HEK293 (cell line): ENCODE measurements around the gene POLR2E.

Experiments used
- CTCF ChIA-PET: fragments of 350-600 bp; formaldehyde crosslinking; extraction: SDS; loops from one replicate; lab custom pipeline; 2021; ENCODE audit warnings: antibody characterized with exemption; lab: Yijun Ruan, JAX
- POLR2A ChIA-PET: fragments of 300-600 bp; formaldehyde crosslinking; extraction: SDS; loops from one replicate; lab custom pipeline; 2020; ENCODE audit warnings: antibody characterized with exemption, inconsistent platforms; lab: Yijun Ruan, JAX
- H3K27ac ChIP-seq: fragments of 200-500 bp; sonication (Bioruptor generic); 2 replicates; pipeline ENCODE4 v1.5.1; 2014; ENCODE audit warnings: low read depth, low read length, control low read depth, inconsistent platforms; ENCODE audit errors: extremely low read depth
- H3K36me3 ChIP-seq, 2 experiments: fragments of 200-500 bp in 1 of 2; sonication (Bioruptor generic) in 1 of 2; 1 replicate in 1 of 2; 2 replicates in 1 of 2; pipeline ENCODE4 v1.5.1; 2014 to 2017; ENCODE audit warnings: inconsistent platforms in 2 of 2, low read length in 2 of 2; ENCODE audit not compliant: control insufficient read depth in 2 of 2, insufficient read depth in 1 of 2
- H3K4me1 ChIP-seq: fragments of 200-500 bp; sonication (Bioruptor generic); 2 replicates; pipeline ENCODE4 v1.5.1; 2014; ENCODE audit warnings: mild to moderate bottlenecking, low read length, inconsistent platforms; ENCODE audit not compliant: control insufficient read depth, insufficient read depth
- H3K4me3 ChIP-seq: 2 replicates; pipeline ENCODE4 v1.5.1; 2011; ENCODE audit warnings: low read depth, mild to moderate bottlenecking, control low read depth, low read length, moderate library complexity
- H3K9me3 ChIP-seq: fragments of 200-500 bp; sonication (Bioruptor generic); 2 replicates; pipeline ENCODE4 v1.5.1; 2014; ENCODE audit warnings: low read depth, low read length, inconsistent platforms; ENCODE audit not compliant: control insufficient read depth, insufficient read depth
- KLF7 ChIP-seq: fragments of 450-650 bp; formaldehyde crosslinking; IDR thresholded peaks from 2 replicates; pipeline ENCODE4 v1.5.1; 2016; ENCODE audit warnings: missing biosample characterization, missing genetic modification characterization, borderline replicate concordance
- TSHZ1 ChIP-seq: fragments of 450-650 bp; formaldehyde crosslinking; IDR thresholded peaks from 2 replicates; pipeline ENCODE4 v1.5.1; 2016; ENCODE audit warnings: missing biosample characterization, missing genetic modification characterization, borderline replicate concordance
- ZBTB48 ChIP-seq: fragments of 450-650 bp; formaldehyde crosslinking; IDR thresholded peaks from 2 replicates; pipeline ENCODE4 v1.5.1; 2016; ENCODE audit warnings: missing biosample characterization, missing genetic modification characterization
- ZEB2 ChIP-seq: fragments of 450-650 bp; formaldehyde crosslinking; IDR thresholded peaks from 2 replicates; pipeline ENCODE4 v1.5.1; 2016; ENCODE audit warnings: missing biosample characterization, missing genetic modification characterization
- ZNF155 ChIP-seq: fragments of 450-650 bp; formaldehyde crosslinking; IDR thresholded peaks from 2 replicates; pipeline ENCODE4 v1.5.1; 2016; ENCODE audit warnings: missing biosample characterization, missing genetic modification characterization
- ZNF174 ChIP-seq: fragments of 450-650 bp; formaldehyde crosslinking; IDR thresholded peaks from 2 replicates; pipeline ENCODE4 v1.5.0; 2017; ENCODE audit warnings: missing biosample characterization, mild to moderate bottlenecking, missing genetic modification characterization
- ZNF292 ChIP-seq: fragments of 450-650 bp; formaldehyde crosslinking; IDR thresholded peaks from 2 replicates; pipeline ENCODE4 v1.5.1; 2016; ENCODE audit warnings: low read depth, missing biosample characterization, missing genetic modification characterization, borderline replicate concordance
- ZNF423 ChIP-seq: fragments of 450-650 bp; formaldehyde crosslinking; IDR thresholded peaks from 2 replicates; pipeline ENCODE4 v1.5.1; 2016; ENCODE audit warnings: missing biosample characterization, missing genetic modification characterization
- ZNF530 ChIP-seq: fragments of 450-650 bp; formaldehyde crosslinking; IDR thresholded peaks from 2 replicates; pipeline ENCODE4 v1.5.1; 2016; ENCODE audit warnings: low read depth, missing biosample characterization, missing genetic modification characterization
- ZNF558 ChIP-seq: fragments of 450-650 bp; formaldehyde crosslinking; IDR thresholded peaks from 2 replicates; pipeline ENCODE4 v1.5.1; 2016; ENCODE audit warnings: missing biosample characterization, missing genetic modification characterization
- ZNF596 ChIP-seq: fragments of 450-650 bp; IDR thresholded peaks from 2 replicates; pipeline ENCODE4 v1.5.0; 2018; ENCODE audit warnings: missing biosample characterization, mild to moderate bottlenecking, missing genetic modification characterization, moderate library complexity
- ZNF792 ChIP-seq: fragments of 450-650 bp; formaldehyde crosslinking; IDR thresholded peaks from 2 replicates; pipeline ENCODE4 v1.5.1; 2016; ENCODE audit warnings: missing biosample characterization, missing genetic modification characterization
- ZSCAN4 ChIP-seq: fragments of 450-650 bp; formaldehyde crosslinking; IDR thresholded peaks from 2 replicates; pipeline ENCODE4 v1.5.1; 2017; ENCODE audit warnings: missing biosample characterization, missing genetic modification characterization
- ZXDB ChIP-seq: fragments of 450-650 bp; formaldehyde crosslinking; IDR thresholded peaks from 2 replicates; pipeline ENCODE4 v1.5.1; 2016; ENCODE audit warnings: missing biosample characterization, missing genetic modification characterization
- TF ChIP-seq, protein P1 (sequence below): fragments of 450-650 bp; formaldehyde crosslinking; IDR thresholded peaks from 2 replicates; pipeline ENCODE4 v1.5.1; 2016; ENCODE audit warnings: missing biosample characterization, missing genetic modification characterization
- TF ChIP-seq, protein P2 (sequence below): fragments of 450-650 bp; formaldehyde crosslinking; IDR thresholded peaks from 2 replicates; pipeline ENCODE4 v1.5.1; 2016; ENCODE audit warnings: missing biosample characterization, missing genetic modification characterization
- TF ChIP-seq, protein P3 (sequence below): fragments of 450-650 bp; IDR thresholded peaks from 2 replicates; pipeline ENCODE4 v1.5.1; 2018; ENCODE audit warnings: missing biosample characterization, missing genetic modification characterization
- TF ChIP-seq, protein P4 (sequence below): fragments of 450-650 bp; formaldehyde crosslinking; IDR thresholded peaks from 2 replicates; pipeline ENCODE4 v1.5.1; 2017; ENCODE audit warnings: missing biosample characterization, mild to moderate bottlenecking, missing genetic modification characterization, moderate library complexity

The POLR2E gene

DNA sequence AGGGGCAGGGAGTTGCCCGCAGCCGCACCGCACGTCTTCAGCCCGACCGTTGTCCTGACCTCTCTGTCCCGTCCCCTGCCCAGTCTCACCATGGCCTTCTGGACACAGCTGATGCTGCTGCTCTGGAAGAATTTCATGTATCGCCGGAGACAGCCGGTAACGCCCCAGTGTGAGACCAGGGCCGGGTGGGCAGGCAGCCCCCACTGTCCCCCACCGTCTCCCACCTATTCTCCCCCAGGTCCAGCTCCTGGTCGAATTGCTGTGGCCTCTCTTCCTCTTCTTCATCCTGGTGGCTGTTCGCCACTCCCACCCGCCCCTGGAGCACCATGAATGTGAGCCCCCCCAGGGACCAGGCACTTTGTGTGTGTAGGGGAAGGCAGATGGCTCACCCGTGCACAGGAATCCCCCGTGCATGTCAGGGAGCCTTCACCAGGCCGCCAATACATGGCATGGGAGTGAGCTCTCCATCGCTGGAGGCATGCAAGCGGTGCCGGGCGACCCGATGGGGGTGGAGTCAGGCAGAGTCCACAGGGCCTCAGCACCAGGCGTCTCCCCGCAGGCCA is 53.8 kb downstream of the POLR2E start (continued):
- TF ChIP-seq, protein P1, sequence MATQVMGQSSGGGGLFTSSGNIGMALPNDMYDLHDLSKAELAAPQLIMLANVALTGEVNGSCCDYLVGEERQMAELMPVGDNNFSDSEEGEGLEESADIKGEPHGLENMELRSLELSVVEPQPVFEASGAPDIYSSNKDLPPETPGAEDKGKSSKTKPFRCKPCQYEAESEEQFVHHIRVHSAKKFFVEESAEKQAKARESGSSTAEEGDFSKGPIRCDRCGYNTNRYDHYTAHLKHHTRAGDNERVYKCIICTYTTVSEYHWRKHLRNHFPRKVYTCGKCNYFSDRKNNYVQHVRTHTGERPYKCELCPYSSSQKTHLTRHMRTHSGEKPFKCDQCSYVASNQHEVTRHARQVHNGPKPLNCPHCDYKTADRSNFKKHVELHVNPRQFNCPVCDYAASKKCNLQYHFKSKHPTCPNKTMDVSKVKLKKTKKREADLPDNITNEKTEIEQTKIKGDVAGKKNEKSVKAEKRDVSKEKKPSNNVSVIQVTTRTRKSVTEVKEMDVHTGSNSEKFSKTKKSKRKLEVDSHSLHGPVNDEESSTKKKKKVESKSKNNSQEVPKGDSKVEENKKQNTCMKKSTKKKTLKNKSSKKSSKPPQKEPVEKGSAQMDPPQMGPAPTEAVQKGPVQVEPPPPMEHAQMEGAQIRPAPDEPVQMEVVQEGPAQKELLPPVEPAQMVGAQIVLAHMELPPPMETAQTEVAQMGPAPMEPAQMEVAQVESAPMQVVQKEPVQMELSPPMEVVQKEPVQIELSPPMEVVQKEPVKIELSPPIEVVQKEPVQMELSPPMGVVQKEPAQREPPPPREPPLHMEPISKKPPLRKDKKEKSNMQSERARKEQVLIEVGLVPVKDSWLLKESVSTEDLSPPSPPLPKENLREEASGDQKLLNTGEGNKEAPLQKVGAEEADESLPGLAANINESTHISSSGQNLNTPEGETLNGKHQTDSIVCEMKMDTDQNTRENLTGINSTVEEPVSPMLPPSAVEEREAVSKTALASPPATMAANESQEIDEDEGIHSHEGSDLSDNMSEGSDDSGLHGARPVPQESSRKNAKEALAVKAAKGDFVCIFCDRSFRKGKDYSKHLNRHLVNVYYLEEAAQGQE (tag by site-specific recombination): no peak
- TF ChIP-seq ZNF174 (tag by site-specific recombination): no peak
- no peak for TF ChIP-seq ZNF596 (tag by site-specific recombination)
- no peak for TF ChIP-seq ZNF530

DNA sequence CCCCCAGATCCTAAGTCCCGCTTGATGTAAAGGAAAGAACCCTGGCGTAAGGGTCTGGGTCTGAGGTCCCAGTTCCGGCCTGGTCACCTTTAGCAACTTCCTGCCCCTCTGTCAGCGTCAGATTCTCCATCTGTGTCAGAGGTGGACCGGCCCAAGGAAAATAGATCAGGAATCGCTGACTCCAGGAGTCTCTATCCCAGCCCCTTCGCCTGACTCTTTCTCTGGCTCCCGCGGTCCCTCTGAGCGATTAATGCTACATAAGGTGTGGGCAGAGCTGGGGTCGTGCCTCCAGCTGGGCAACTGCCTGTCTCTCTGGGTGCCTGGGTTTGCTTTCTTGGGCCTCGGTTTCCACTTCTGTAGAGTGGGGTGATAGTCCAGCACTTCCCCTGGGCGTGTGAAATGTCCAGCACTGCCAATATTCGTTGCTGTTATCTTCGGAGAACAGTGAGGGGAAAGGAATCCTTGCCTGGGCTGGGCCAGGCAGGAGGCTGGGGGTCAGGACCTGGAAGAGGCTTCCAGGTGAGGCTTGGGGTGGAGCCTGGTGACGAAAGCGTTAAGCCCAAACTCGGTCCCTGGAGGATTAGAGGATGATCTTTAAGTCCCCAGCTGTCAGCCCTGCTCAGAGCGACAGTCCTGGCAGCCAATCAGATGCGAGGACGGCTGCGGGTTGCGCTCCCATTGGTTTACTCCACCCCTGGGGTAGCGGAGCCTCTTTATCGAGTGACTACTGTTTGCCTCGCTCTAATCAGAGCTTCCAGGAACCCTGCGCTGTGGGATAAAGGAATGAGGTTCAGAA is 54.5 kb downstream of the POLR2E start:
- peak overlapping the region; percentile 54 for H3K4me3 ChIP-seq
- H3K4me1 ChIP-seq: no peaks in the 10 kb centered on the region; the same call in 1 of the 2 replicates
- H3K36me3 ChIP-seq: peaks cover 0 to 21% of the 10 kb centered on the region in 2 experiments; a peak in 2 of 3 replicates
- ChIA-PET CTCF (interaction anchor here (0.6 to 1.4 kb wide), 3 partner anchors 13 to 25 kb away, joined by 3 to 6 read pairs (median 4); no protein-coding TSS in a partner anchor), POLR2A (interaction anchor here (0.7 to 5.8 kb wide), 8 partner anchors 13 to 229 kb away, joined by 3 to 60 read pairs (median 4); partner anchors contain the start of genes CIRBP, CNN2 and GPX4)
- peak overlapping the region; percentile 21; the same call in 1 of the 2 replicates for H3K27ac ChIP-seq
- no peaks in the 10 kb centered on the region for H3K9me3 ChIP-seq
- TF ChIP-seq, protein P2, sequence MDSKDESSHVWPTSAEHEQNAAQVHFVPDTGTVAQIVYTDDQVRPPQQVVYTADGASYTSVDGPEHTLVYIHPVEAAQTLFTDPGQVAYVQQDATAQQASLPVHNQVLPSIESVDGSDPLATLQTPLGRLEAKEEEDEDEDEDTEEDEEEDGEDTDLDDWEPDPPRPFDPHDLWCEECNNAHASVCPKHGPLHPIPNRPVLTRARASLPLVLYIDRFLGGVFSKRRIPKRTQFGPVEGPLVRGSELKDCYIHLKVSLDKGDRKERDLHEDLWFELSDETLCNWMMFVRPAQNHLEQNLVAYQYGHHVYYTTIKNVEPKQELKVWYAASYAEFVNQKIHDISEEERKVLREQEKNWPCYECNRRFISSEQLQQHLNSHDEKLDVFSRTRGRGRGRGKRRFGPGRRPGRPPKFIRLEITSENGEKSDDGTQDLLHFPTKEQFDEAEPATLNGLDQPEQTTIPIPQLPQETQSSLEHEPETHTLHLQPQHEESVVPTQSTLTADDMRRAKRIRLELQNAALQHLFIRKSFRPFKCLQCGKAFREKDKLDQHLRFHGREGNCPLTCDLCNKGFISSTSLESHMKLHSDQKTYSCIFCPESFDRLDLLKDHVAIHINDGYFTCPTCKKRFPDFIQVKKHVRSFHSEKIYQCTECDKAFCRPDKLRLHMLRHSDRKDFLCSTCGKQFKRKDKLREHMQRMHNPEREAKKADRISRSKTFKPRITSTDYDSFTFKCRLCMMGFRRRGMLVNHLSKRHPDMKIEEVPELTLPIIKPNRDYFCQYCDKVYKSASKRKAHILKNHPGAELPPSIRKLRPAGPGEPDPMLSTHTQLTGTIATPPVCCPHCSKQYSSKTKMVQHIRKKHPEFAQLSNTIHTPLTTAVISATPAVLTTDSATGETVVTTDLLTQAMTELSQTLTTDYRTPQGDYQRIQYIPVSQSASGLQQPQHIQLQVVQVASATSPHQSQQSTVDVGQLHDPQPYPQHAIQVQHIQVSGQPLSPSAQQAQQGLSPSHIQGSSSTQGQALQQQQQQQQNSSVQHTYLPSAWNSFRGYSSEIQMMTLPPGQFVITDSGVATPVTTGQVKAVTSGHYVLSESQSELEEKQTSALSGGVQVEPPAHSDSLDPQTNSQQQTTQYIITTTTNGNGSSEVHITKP (tag by site-specific recombination): no peak
- TF ChIP-seq ZXDB: peak; percentile 95
- 0 out of 2 replicates have a peak, but pooled peaks have one; percentile 0 for TF ChIP-seq ZNF292 (tag by site-specific recombination)
- no peak for TF ChIP-seq ZNF155 (tag by site-specific recombination)
- peak; percentile 8; the same call in 1 of the 2 replicates for TF ChIP-seq ZNF558
- peak; percentile 96 for TF ChIP-seq ZEB2 (tag by site-specific recombination)
- TF ChIP-seq ZNF423 (tag by site-specific recombination): peak; percentile 56; the same call in 1 of the 2 replicates
- TF ChIP-seq ZNF792 (tag by site-specific recombination): peak; percentile 99
- TF ChIP-seq KLF7 (tag by site-specific recombination): peak; percentile 60; the same call in 1 of the 2 replicates
- TF ChIP-seq, protein P3, sequence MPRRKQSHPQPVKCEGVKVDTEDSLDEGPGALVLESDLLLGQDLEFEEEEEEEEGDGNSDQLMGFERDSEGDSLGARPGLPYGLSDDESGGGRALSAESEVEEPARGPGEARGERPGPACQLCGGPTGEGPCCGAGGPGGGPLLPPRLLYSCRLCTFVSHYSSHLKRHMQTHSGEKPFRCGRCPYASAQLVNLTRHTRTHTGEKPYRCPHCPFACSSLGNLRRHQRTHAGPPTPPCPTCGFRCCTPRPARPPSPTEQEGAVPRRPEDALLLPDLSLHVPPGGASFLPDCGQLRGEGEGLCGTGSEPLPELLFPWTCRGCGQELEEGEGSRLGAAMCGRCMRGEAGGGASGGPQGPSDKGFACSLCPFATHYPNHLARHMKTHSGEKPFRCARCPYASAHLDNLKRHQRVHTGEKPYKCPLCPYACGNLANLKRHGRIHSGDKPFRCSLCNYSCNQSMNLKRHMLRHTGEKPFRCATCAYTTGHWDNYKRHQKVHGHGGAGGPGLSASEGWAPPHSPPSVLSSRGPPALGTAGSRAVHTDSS (tag by site-specific recombination): no peak
- no peak for TF ChIP-seq ZSCAN4 (tag by site-specific recombination)
- TF ChIP-seq TSHZ1 (tag by site-specific recombination): 0 out of 2 replicates have a peak, but pooled peaks have one; percentile 17
- peak; percentile 95 for TF ChIP-seq ZBTB48 (tag by site-specific recombination)
- TF ChIP-seq, protein P4, sequence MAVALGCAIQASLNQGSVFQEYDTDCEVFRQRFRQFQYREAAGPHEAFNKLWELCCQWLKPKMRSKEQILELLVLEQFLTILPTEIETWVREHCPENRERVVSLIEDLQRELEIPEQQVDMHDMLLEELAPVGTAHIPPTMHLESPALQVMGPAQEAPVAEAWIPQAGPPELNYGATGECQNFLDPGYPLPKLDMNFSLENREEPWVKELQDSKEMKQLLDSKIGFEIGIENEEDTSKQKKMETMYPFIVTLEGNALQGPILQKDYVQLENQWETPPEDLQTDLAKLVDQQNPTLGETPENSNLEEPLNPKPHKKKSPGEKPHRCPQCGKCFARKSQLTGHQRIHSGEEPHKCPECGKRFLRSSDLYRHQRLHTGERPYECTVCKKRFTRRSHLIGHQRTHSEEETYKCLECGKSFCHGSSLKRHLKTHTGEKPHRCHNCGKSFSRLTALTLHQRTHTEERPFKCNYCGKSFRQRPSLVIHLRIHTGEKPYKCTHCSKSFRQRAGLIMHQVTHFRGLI (tag by site-specific recombination): peak; percentile 50; the same call in 1 of the 2 replicates
